NCI-H1048 (cell line): ENCODE data around the gene PRPF18.

ENCODE experiments used
- DNase-seq: peaks from one replicate; lab custom pipeline; 2025; lab: John Stamatoyannopoulos, UW

Gene PRPF18

DNA sequence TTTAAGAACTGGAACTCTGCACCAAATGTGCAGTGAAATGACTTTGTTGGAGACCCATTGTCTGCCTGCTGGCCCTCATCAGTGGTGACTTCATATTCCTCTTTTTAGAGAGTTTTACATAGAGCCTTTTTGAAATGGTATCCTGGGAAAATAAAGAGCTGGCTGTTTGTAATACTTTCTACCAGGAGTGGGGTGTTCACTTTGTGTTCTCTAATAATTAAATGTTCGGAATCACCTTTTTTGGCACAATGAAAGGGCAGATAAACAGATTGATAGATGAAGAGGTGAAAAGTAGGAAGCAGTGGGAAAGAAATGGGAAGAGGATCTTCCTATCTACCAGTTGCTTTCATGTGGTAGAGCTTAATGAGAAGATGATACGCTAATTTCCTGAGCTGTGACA is 55.5 kb downstream of the PRPF18 start:
- DNase-seq = no peak

DNA sequence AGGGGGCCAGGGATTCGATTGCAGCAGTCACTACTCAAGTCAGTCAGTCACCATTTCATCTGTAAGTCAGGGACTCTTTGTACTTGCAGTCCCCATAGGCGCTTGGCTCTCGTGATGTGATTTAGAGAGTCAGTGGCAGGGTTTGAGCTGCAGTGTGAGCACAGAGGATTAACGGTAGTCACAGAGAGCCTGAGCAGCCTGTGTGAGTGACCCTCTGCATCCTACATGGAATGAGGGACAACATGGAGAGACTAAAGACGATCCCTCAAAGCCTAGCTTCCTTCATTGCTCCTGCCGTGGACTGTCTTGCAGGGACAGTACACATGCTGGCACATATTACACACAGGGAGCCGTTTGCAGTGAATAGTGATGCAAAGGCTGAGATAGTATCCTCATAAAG is 56.3 kb downstream of the PRPF18 start:
- no peak for DNase-seq

DNA sequence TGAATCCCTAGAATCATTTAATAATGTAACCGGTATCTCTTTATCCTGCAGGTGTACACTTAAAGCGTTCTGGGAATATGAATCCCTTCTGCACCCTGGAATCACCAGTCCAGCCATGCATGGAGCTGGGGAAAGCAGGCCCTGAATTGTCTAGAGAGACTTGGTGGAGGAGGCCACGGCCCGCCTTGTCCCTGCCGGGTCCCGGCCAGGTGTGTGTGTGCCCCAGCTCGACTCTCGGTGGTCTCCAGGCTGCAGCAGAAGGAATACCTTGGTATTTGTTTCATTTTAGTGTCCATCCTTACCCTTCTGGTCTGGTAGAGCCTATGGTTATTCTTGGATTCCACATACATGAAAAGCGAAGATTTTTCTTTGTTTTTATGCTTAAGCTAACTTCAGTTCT is 58.1 kb downstream of the PRPF18 start:
- DNase-seq = no peak

DNA sequence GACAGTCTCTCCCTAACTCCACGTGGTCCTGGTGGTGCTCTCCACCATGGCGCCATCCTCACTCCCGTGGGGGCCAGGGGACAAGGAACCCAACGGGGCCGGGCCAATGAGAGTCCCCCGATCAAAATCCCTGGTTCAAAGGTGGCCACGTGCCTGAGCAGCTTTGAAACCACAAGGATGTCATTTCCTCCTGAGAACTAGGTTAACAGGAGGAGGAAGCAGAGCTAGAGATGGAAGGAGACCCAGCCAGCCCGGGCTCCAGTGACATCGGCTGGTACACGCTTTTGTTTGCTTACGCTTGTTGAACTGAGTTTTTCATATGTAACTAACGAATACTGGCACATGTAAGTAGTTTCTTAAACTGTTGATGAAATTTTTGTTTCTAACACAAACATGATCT is 61.7 kb downstream of the PRPF18 start:
- DNase-seq = no peak

DNA sequence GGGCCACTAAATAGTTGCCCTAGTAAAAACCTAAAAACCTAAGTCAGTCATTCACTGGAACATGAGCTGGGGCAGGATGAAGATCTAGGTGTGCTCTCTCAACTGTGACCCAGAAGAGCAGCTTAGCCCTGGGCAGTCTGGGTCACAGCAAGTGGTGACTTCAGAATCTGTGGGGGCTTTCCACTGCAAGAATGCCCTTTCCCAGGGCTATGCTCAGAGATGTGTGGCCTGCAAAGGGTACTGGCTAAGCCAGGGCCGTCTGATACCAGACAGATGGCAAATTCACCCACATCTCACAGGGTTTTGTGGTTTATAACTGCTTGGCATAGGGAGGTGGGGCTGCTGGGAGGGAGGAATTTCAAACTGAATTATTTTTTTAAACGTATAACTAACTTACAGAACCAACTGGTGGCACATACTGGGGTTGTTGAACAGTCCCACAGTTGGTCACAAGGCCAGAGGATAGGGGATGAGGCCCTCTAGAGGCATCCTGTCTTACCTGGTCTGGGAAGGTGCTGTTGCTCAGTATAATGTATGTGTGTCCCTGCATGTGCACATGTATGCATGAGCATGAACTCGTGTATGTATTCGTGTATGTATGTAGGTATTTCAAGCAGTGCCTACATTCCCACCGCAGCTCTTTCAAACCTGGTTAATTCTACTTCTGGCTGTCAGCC is 63.2 kb downstream of the PRPF18 start:
- DNase-seq = no peak

DNA sequence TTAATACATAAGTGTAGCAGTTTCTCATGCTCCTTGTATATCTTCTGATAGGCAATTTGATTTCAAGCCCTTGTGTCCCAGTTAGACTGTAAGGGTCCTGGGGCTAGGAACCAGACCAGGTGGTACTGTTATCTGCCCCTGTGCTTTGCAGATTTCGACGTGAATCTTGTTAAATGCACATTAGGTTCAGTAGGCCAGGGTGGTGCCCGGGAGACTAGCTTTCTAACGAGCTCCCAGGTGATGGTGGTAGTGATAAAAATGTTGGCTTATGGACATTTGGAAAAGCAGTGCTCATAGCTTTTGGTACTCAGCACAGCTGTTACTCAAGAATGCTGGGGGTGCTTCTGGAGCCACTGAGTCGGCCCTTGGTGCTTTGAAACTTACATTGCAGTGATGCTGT is 64.2 kb downstream of the PRPF18 start:
- DNase-seq = no peak

DNA sequence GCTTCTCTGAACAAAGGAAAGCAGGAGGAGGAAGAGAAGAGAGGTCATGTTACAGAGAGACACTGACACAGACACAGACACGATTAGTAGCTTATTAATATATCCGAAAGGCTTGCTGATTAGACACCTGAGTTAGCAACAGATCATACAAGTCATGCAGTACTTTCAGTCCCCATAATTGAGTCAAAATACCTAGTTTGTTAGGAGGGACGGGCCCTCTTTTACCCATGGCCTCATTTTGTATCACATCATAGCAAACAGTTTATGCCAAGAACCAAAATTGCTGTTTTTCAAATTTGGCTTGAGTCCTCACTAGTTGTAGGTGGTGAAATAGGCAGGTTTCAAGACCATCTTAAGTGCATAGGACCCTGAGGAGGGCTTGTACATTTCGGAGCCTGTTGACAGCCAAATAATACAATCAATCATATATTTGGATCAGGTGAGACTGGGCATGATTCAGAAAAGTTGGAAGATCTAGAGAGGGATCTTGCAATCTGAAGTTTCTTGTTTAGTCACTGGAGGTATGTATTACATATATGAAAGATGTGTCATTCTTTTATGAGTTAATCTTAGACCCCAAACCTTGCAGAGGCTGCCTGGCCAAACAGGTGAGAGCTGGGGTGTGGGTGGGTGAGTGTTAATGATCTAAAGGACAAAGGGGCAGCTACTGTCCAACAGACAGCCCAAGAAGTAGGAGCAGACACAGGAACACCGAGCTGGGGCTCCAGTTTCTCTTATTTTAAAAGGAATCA is 65.4 kb downstream of the PRPF18 start:
- DNase-seq = no peak

DNA sequence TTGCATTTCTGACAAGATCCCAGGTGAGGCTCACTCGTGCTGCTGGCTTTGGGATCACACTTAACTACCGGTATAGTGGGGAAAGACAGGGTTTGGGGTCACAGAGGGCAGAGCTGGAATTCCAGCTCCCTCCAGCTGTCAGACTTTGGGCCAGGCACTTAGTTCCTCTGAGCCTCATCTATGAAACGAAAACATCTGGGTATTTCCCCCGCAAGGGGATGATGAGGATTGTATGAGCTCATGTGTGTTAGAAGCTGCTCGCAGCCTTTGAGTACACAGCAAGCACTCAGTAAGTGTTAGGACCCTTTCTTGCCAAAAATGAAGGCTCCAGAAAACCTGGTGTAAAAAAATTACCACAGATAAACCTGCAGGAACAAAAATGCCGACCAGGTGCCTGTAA is 66.1 kb downstream of the PRPF18 start:
- no peak for DNase-seq

DNA sequence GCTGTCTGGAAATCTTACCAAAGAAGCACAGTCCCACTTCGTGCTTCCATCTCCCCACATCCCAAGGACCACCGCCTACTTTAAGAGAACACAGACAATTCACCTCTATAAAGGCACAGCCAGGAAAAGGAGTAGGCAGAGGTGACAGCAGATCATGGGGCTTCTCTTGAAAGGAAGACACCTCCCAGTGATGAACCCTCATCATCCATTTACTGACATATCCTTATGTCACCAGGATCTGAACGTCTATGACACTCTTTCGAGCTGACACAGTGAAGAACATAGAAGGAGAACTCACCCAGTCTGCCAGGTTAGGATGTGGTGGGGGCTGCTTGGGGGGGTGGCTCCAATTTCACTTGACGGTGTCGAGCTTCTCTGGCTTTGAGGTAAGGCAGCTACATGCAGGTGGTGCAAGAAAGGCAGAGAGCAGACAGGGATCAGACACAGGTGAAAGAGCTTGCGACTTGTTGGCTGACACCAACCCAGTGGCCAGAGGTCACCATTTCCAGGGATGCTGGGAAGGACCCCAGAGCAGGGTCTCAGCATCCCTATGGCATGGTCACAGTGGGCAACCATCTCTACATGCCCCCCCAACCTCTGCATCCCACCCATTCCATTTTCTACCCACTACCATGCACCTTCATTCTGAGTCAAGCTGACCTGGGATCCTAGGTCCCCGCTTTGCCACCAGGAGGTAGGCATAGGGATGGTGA is 67.5 kb downstream of the PRPF18 start:
- DNase-seq = no peak

DNA sequence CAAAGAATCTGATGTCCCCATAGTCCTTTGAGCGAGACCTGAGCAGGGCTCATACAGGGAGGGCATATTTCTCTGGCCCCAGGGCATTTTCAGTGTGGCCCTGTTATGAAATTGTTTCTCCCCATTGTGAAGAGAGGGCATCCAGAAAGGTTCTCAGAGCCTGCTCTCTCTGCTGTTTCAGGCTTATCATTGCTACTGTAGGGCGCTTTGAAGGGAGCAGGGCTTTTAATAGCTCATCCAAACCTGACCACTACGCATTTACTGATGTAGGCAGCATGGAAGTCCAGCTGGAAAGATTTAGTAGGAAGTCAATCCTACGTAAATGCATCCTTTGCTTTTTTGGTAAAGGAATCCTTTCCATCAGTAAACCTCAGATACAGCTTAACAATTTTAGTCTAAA is 68.1 kb downstream of the PRPF18 start:
- DNase-seq = no peak

DNA sequence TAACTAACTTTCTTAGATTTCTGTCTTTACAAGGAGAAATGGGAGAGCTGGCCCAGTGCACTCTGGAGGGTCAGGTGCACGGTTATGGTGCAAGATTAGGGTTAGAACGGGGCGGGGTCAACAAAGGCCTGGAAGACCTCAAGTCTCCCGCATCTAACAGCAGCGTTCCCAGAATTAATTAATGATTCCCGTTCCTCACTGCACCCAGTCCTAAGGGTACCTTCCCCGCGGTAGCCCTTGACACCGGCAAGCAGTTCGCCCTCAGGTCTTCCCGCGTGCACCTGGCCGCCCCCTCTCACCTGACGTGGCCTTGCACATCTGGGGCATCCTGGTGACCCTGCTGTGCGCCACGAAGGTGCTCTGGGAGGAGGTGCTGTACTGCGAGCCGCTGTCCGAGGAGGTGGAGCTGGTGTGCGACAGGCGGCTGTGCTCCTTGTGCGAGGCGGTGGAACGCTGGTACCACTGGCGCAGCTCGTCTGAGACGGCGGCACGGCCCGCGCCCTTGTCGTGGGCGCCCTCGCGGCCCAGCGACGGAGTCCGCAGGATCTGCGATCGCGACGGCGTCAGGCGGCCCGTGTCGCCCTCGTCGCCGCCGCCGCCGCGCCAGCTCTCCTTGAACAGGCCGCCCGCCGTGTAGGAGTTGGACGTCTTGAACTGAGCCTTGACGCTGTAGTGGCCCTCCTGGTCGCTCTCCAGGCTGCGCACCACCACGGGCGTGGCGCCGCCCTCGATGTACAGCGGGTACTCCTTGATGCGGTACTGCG is 69.8 kb downstream of the PRPF18 start:
- no peak for DNase-seq

DNA sequence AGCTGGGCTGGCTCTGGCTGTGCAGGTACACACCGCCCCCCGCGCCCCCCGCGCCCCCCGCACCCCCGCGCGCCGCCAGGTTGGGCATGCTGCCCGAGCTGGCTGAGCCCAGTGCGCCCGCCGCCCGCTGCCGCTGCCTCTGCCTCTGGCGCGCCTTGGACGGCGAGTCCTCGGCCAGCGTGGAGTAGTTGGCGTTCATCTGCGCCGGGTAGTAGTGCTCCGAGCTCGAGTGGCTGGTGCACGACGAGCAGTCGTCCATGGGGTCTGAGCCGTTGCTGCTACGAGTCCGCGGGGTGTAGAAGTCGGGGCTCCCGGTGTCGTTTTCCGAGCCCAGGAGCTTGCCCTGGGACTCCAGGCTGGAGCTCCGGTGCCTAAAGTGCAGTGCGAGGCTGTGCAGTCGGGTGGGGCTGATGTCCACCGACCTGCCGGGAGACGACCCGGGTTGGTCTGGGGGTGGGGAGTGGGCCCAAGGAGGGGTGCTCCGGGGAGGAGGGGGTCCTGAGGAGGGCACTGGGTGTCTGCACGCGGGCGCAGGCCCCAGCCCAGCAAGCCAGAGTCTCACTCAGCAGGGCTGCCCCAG is 70.4 kb downstream of the PRPF18 start:
- no peak for DNase-seq

DNA sequence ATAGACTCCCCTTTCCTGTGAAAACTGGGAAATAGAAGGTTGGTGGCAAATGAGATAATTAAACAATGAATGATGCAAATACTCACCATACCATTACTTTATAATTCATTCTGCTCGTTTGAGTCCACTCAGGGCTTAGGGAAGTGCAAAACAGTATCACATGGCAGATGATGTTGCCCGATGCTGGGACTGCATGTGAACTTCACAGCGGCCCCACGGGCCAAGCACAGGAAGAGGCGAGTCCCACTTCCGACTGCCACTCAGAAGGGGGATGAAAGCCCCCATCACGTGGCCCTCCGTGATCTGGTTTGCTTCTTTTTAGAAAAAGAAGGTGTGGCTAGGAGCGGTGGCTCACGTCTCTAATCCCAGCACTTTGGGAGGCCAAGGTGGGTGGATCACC is 71.5 kb downstream of the PRPF18 start:
- DNase-seq = no peak

DNA sequence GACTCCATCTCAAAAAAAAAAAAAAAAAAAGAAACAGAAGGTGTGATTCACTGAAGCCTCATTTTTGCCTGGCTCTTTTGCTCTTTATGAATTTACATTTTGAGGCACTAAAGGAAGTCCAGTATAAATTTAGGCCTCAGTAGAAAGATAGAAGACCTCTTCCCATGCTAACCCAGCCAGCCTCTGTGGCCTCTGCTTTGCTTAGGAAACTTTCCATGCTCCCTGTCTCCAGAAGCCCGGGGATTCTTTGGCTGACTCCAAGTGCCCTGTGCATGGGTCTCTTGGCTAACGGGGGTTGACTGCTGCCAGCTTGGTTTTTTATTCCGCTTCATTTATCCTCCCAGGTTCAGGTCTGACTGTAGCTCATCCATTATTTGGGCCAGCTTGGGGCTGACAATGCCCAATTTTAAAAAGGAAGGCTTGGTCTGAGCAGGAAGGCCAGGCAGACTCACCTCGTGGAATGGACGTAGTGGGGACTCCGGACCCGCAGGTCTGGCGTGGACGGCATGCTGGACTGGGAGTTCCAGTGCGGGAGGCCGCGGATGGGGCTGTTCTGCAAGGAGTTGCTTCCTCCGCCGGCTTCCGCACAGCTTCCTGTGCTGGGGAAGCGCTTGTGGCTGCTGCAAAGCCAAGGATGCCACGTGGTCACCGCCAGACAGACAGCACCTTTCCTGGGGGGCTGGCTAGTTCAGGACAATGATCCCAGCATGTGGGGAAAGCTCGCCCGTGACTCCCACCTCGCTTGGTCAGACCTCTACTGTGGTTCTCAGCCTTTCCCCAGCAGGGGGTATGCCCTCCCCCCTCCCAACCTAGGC is 72.3 kb downstream of the PRPF18 start:
- no peak for DNase-seq

DNA sequence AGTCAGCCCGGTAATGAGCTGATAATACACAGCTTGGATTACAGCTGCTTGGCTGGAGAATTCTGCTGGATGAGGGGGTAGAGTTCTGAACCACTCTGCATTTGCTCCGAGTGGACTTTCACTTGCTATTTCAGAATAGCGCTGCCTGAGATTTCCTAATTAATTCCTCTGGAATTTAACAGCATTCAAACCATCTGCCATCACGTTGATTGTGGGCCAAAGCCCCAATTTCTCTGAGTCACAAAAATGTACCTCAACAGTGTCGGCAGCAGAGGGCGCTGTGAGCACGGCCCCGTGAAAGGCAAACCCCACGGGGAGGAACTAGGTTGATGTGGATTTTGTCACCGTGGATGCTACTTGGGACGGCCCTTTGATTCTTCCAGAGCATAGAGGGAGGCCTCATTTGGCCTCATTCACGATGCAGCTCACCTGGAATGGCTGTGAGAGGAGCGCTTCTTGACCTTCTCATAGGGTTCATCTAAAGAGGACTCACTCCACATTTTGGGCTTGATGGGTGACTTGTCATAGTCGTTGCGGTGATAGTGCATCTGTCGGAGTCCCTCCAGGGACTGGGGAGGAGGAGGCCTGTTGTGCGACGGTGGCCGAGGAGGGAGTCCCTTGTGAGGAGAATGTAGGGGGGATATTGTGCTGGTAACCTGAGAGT is 73.3 kb downstream of the PRPF18 start:
- no peak for DNase-seq

DNA sequence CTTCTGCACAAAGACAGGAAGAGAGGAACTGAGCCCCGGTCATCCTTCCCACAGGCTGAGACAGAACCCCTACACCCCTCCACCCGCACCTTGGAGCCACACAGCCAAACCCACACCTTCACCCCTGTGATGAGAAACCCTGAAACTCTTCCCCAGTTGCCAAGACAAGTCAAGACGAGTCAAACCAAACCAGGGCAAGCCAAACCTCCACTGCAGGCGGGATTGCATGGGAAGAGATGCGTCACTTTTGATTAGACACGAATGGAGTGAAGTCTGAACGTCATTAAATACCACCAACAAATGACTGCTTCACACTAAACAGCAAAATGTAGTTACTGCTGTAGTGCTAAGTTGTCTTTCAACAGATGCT is 73.8 kb downstream of the PRPF18 start:
- no peak for DNase-seq

DNA sequence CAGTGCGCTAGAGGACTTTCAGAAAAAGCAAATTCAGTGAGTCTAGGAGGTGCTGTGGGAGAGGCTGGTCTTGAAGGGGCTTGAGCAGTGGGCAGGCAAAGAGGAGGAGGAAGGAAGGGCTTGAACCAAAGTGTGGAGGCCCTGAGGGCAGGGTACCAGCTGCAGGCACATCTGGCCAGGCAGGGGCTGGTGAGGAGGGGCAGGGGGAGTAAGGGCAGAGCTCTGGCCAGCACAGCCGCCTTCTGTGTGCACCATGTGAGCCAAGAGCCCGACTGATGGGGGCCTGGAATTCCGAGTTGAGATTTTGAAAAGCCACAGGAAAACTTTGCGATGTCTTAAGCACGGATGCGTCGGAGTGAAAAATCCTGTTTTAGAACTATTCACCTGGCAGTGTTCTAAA is 74.5 kb downstream of the PRPF18 start:
- DNase-seq = no peak

DNA sequence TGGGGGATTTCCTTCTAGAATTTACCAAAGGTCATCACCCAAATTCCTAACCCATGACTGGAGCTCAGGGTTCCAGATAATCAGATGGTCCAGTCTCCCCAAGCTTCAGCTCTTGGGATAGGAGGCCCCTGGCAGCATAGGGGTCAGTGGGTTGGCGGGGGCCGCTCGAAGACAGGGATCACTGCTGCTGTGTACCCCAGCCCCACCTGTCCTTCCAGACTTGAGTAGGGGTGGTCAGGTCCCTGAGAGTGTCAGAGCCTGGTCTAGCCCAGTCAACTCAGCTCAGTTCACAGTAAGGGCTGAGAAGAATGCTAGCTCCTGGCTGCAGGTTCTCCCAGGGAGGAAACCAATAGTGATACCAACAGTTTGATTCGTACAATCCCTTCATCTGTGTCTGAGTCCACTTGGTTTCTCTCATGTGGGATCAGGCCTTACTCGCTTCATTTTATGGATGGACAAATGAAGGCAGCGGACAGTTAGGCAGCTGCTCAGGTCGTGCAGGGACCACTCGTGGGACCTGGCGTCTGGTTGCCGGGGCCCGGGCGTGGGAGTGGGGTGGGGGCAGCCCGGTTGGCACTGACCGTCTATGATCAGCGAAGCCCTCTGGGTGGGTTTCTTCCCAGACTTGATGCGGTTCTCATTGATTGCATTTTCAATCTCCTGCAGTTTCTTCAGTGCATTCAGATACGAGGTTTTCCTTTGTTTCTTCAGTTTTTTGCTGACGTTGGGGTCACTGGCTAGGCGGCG is 78.9 kb downstream of the PRPF18 start:
- no peak for DNase-seq

DNA sequence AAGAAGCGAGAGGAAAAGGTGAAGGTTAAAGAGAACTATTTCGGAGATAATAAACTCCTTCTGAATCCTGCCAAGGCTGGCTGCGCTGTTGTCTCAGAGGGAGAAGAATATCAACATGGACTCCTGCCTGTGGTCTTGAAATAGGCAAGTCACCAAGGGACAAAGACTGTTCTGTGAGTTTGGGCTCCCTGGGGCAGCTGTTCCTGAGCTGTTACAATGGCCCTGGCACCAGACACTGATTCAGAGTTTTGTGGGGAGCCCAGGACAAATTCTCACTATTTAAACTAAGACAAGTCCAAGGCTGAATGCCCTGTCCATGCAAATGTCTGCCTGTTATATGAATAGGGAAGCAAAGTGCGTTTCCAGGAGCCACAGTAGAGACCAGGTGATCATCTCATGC is 81.4 kb downstream of the PRPF18 start:
- DNase-seq = no peak
